Activated CD8-positive, alpha-beta T cell treated with anti-CD3 and anti-CD28 coated beads for 36 hours (primary cell): Measurements from ENCODE around the gene NME3. TPM values are rescaled to one million over a fixed set of nuclear protein-coding genes. Genes with fewer than 3 reads are reported as not detected.

Experiments
- ATAC-seq: fragments of 200-7000 bp; cut with Tn5 transposase; one replicate; pipeline ENCODE4 v1.10.0; 2021; ENCODE audit warnings: mild to moderate bottlenecking, moderate library complexity
- CTCF ChIA-PET: fragments of 350-600 bp; sonication (Branson Sonifier 250); formaldehyde crosslinking; loops from one replicate; lab custom pipeline; 2021; ENCODE audit warnings: antibody characterized with exemption; lab: Charles Lee
- POLR2A ChIA-PET: fragments of 350-600 bp; sonication (Branson Sonifier 250); formaldehyde crosslinking; loops from one replicate; lab custom pipeline; 2021; ENCODE audit warnings: antibody characterized with exemption; lab: Charles Lee
- DNase-seq: peaks from one replicate; pipeline ENCODE4 v3.0.0-alpha.2; 2020
- H3K27ac Mint-ChIP-seq: one replicate; pipeline ENCODE4 v1.8.0; 2021; ENCODE audit warnings: mild to moderate bottlenecking, mixed read lengths
- H3K27me3 Mint-ChIP-seq: one replicate; pipeline ENCODE4 v1.8.0; 2021; ENCODE audit warnings: mixed read lengths
- H3K36me3 Mint-ChIP-seq: one replicate; pipeline ENCODE4 v1.8.0; 2021; ENCODE audit warnings: low read depth, mixed read lengths
- H3K4me1 Mint-ChIP-seq: one replicate; pipeline ENCODE4 v1.8.0; 2021; ENCODE audit warnings: low read depth, mixed read lengths
- H3K4me3 Mint-ChIP-seq: one replicate; pipeline ENCODE4 v1.8.0; 2021; ENCODE audit warnings: mild to moderate bottlenecking, moderate library complexity, mixed read lengths
- H3K9me3 Mint-ChIP-seq: one replicate; pipeline ENCODE4 v1.8.0; 2021; ENCODE audit warnings: mixed read lengths
- CTCF ChIP-seq: fragments of 200-600 bp; IDR thresholded peaks from one replicate; pipeline ENCODE4 v1.8.0; 2022; ENCODE audit warnings: antibody characterized with exemption, mild to moderate bottlenecking
- intact Hi-C: fragments of 100-400 bp; cut with micrococcal nuclease; formaldehyde crosslinking; loops from one replicate; pipeline ENCODE4 v1.10.0; 2022
- total RNA-seq, 2 experiments: library from RNA; stranded (reverse); gene quantifications; one replicate each; pipeline ENCODE4 v1.2.3, GENCODE V29; 2021

Gene NME3
- total RNA-seq, 2 experiments from 2014 or later = 37.8 to 39.6 TPM

- Mint-ChIP-seq H3K4me3 (no peak overlapping the region), H3K27ac (no peak overlapping the region), H3K36me3 (peaks cover 1% of the 10 kb centered on the region), H3K27me3 (no peaks in the 10 kb centered on the region), H3K9me3 (no peaks in the 10 kb centered on the region), H3K4me1 (no peaks in the 10 kb centered on the region)
- no peak for TF ChIP-seq CTCF
- intact Hi-C loops = no loop called here
- ATAC-seq (no peak), DNase-seq (no peak)
- ChIA-PET CTCF (interaction anchor here (0.7 kb wide), 1 partner anchor 41 kb away, joined by 4 read pairs; no protein-coding TSS in a partner anchor), POLR2A (interaction anchor here (0.6 to 1.4 kb wide), 2 partner anchors 23 to 1701 kb away, joined by 3 to 4 read pairs; partner anchors contain the start of gene EME2)
Measured at GRCh38 chr16:1749152-1750117, 21.9 kb downstream of the NME3 start.

- ChIA-PET CTCF (no interaction called here), POLR2A (no interaction called here)
- H3K9me3 Mint-ChIP-seq = no peaks in the 10 kb centered on the region
- H3K36me3 Mint-ChIP-seq = peaks cover 1% of the 10 kb centered on the region
- intact Hi-C loops = no loop called here
- ATAC-seq (no peak), DNase-seq (no peak)
- no peaks in the 10 kb centered on the region for H3K27me3 Mint-ChIP-seq
- no peak for TF ChIP-seq CTCF
- H3K27ac Mint-ChIP-seq = no peak overlapping the region
- H3K4me1 Mint-ChIP-seq = no peaks in the 10 kb centered on the region
- H3K4me3 Mint-ChIP-seq = no peak overlapping the region
Measured at GRCh38 chr16:1747934-1748333, 23.4 kb downstream of the NME3 start.

- no peak overlapping the region for H3K27ac Mint-ChIP-seq
- POLR2A ChIA-PET = interaction anchor here (0.7 kb wide), 1 partner anchor 10 kb away, joined by 3 read pairs; no protein-coding TSS in a partner anchor
- no peaks in the 10 kb centered on the region for H3K36me3 Mint-ChIP-seq
- no peak for DNase-seq
- no peaks in the 10 kb centered on the region for H3K9me3 Mint-ChIP-seq
- H3K4me3 Mint-ChIP-seq = no peak overlapping the region
- TF ChIP-seq CTCF = no peak
- intact Hi-C loops = no loop called here
- no peaks in the 10 kb centered on the region for H3K27me3 Mint-ChIP-seq
- no peak for ATAC-seq
- CTCF ChIA-PET = interaction anchor here (1.0 kb wide), 1 partner anchor 36 kb away, joined by 3 read pairs; the partner anchor contains the start of genes NUBP2 and SPSB3
- no peaks in the 10 kb centered on the region for H3K4me1 Mint-ChIP-seq
Measured at GRCh38 chr16:1746693-1747195, 24.6 kb downstream of the NME3 start.

- Mint-ChIP-seq H3K27me3 (no peaks in the 10 kb centered on the region), H3K9me3 (no peaks in the 10 kb centered on the region), H3K27ac (no peak overlapping the region), H3K4me1 (no peaks in the 10 kb centered on the region), H3K36me3 (no peaks in the 10 kb centered on the region), H3K4me3 (no peak overlapping the region)
- ChIA-PET POLR2A (interaction anchor here (0.7 kb wide), 1 partner anchor 10 kb away, joined by 3 read pairs; no protein-coding TSS in a partner anchor), CTCF (interaction anchor here (1.0 kb wide), 1 partner anchor 36 kb away, joined by 3 read pairs; the partner anchor contains the start of genes NUBP2 and SPSB3)
- intact Hi-C loops = no loop called here
- DNase-seq (no peak), ATAC-seq (no peak)
- no peak for TF ChIP-seq CTCF
Measured at GRCh38 chr16:1745900-1746692, 25.2 kb downstream of the NME3 start.
